NCI-H187 (cell line): ENCODE measurements around the gene HOXC11.

Experiments used
- DNase-seq, 2 experiments: peaks; one replicate each; lab custom pipeline; 2025; lab: John Stamatoyannopoulos, UW

Gene HOXC11

GRCh38 chr12:53972722-53973235 lies at the start of gene HOXC11:
Gene HOXC11, plus strand, starts transcription at chr12:53973126. Its CDS starts 116 bp downstream, at chr12:53973242.
- no peak for DNase-seq

- DNase-seq, result no peak
These were observed 48.2 kb upstream of the HOXC11 start for GRCh38 chr12:53924521-53925405.

GRCh38 chr12:53927220-53928029 lies 45.5 kb upstream of the HOXC11 start:
- no peak for DNase-seq

GRCh38 chr12:53928054-53928835 lies 44.7 kb upstream of the HOXC11 start:
- DNase-seq, result no peak

GRCh38 chr12:53929527-53929926 lies 43.4 kb upstream of the HOXC11 start:
- DNase-seq, result no peak

GRCh38 chr12:53930591-53931255 lies 42.2 kb upstream of the HOXC11 start:
- no peak for DNase-seq

GRCh38 chr12:53931844-53932581 lies 40.9 kb upstream of the HOXC11 start:
- DNase-seq, result no peak

- DNase-seq, result no peak
These were observed 40.0 kb upstream of the HOXC11 start for GRCh38 chr12:53932915-53933314.

GRCh38 chr12:53935383-53936341 lies 37.3 kb upstream of the HOXC11 start:
- no peak for DNase-seq

- no peak for DNase-seq
These were observed 35.8 kb upstream of the HOXC11 start for GRCh38 chr12:53937099-53937498.

- peak in 1 of 2 experiments; percentile 77 for DNase-seq
These were observed 35.2 kb upstream of the HOXC11 start for GRCh38 chr12:53937596-53938325.

GRCh38 chr12:53938326-53939140 lies 34.4 kb upstream of the HOXC11 start, which contains the start of gene HOXC13:
Gene HOXC13, plus strand, starts transcription at chr12:53938831. Its CDS starts 76 bp downstream, at chr12:53938907.
- peak; percentile 99 to 100 for DNase-seq

- no peak for DNase-seq
These were observed 33.5 kb upstream of the HOXC11 start for GRCh38 chr12:53939141-53940108.

- no peak for DNase-seq
These were observed 32.4 kb upstream of the HOXC11 start for GRCh38 chr12:53940443-53941014.

- DNase-seq, result no peak
These were observed 31.7 kb upstream of the HOXC11 start for GRCh38 chr12:53941187-53941586.

GRCh38 chr12:53941750-53942149 lies 31.2 kb upstream of the HOXC11 start:
- DNase-seq, result no peak
